Femur (tissue), 1 donor: ENCODE data around the gene CCL28.
"Not testable (repeated sequence)": the region's sequence is repeated elsewhere in the genome, so short reads cannot be mapped to it uniquely, and the experiment has no call there.

Experiments used
- DNase-seq: peaks from one replicate; pipeline ENCODE4 v3.0.0-alpha.2; 2017

The CCL28 gene

DNA sequence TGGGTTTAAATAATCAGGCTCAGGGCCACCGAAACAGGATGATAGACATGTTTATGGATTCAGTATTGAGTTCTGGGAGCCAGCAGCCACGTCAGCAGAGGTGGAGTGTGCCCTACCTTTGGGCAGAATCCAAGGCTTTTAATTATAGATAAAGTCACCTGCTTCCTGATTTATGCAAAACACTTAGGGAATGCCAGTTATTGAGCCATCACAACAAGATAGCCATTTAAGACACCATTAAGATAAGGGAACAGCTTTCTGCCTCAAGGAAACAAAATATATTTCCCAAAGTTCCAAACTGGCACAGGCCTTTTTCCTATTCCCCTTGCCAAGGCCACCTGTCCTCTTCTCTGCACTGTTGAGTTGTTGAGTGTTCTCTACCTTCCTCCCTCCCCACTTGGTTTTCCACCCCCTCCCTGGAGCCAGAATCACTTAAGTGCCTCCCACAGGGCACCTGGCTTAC, 2.4 kb downstream of the CCL28 start:
- DNase-seq, result no peak

DNA sequence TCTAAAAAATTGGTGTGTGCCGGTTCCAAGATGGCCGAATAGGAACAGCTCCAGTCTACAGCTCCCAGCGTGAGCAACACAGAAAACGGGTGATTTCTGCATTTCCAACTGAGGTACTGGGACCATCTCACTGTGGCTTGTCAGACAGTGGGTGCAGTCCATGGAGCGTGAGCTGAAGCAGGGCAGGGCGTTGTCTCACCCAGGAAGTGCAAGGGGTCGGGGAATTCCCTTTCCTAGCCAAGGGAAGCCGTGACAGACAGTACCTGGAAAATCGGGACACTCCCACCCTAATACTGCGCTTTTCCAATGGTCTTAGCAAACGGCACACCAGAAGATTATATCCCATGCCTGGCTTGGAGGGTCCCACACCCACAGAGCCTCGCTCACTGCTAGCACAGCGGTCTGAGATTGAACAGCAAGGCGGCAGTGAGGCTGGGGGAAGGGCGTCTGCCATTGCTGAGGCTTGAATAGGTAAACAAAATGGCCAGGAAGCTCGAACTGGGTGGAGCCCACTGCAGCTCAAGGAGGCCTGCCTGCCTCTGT, 9.6 kb downstream of the CCL28 start:
- DNase-seq, result not testable (repeated sequence)

DNA sequence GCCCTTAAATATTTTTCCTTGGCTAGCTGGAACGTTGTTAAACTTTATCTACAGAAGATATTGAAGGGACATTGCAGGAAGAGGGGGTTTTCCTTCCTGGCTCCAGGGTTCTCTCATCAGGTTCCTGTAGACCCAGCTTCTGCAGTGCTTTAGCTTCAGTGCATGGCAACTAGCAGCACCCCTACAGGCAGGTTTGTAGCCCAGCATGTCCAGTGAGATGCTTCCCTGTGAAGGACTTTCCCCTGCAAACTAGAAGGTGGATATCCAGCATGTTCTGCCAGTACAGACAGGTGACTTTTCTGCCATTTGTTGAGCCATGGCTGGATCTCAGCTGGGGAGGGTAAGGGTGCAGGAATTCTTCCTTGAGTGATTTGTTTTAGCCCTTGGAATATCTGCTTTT, 10.4 kb downstream of the CCL28 start:
- DNase-seq, result no peak

DNA sequence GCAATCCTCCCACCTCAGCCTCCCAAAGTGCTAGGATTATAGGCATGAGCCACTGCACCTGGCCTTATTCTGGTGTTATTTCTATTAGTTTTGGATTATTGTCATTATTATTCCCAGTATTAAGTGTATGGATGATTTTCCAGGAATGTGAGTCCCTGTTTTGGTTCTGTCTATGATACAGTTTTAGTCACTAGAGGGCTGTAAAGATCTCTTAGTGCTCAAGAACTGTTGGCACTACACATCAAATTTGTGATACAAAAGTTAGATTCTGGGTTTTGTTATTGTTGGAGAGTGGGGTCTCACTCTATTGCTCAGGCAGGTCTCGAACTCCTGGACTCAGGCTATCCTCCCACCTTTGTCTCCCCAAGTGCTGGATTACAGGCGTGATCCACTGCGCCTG, 12.1 kb downstream of the CCL28 start:
- no peak for DNase-seq

DNA sequence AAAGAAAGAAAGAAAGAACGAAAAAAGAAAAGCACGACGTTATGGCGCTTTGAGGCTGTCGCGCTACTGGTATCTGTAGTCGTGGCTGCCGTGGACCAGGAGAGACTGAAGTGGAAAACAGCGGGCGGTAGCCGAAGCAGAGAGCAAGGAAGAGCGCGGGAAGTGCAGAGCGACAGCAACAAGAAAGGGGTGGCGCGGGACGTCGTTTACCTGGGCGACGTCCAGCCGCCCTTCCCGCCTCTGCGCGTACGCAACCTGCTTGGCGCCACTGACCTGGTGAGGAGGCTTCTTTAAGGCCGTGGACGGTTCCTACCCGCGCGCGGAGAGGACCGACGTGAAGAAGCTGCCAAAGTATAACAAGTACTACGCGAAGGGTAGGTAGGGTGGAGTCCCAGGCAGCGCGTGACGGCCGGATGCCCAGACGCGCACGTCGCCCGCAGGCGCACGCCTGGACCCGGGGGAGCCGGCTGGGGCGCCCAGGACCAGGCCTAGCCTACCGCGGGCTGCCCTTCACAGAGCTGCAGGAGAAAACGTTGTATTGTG, 15.4 kb downstream of the CCL28 start:
- peak; percentile 47 for DNase-seq

DNA sequence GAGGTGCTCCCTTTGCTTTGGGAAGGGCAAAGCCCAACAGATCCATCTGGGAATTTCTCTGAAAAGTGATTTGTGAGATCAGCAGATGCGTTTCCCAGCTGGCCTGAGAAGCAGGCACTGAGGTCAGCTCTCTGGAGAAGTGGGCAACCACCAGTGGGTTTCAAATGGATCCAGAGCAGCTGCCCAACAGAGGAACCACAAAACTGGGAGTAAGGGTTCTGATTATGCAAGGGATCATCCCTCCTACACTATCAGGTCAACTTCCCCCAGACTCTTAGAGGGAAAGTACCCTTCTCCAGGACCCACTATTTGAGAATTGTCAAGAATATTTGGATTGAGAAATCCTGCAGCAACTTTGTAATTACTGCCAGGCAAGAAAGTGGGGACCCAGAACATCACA, 21.7 kb downstream of the CCL28 start:
- DNase-seq, result no peak

DNA sequence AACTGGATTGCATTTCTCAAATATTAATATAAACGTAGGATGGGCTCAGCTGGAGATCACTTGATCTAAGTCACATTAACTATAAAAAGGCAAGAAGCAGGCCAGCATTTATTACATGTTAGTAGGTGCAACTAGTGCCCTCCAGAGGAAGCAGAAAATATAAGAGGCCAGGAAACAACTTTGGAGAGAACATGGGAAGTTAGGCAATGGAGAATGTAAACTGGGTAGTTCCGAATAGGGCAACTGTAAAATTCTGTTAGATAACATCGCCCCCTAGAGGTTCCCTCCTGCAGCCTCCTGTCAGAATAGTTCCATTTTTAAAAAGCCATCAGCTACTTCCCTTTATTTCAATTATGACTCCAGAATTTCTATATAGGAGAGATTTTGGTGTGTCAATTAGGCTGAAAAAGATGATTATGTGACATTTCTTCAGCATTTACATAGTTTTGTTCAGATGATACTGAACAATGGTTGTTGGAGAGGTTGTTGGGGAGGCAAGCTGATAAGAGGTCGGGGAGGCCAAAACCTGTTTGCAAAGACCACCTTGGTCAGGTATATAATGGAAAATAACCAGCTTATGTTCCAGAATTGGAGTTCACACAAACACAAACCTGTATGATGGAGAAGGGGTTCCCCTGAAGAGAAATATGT, 22.4 kb downstream of the CCL28 start:
- DNase-seq, result peak; percentile 40

DNA sequence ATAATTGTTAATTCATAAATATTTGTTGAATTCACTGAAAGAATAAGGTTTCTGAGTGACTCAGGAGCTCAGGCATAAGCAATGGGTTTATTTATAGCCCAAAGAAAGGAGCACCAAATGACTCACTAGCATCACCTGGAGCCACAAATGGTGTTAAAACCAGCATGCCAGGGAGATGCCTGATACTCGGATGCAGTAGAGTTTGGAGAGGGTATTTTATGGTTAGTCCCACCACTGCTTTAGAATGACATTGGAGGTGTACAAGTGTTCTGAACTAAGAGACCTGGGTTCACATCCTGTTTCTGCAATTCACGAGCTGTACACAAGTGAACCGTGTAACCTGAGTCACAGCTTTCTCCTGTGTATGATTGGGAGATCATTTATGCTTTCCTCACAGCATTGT, 25.2 kb downstream of the CCL28 start:
- DNase-seq, result no peak

DNA sequence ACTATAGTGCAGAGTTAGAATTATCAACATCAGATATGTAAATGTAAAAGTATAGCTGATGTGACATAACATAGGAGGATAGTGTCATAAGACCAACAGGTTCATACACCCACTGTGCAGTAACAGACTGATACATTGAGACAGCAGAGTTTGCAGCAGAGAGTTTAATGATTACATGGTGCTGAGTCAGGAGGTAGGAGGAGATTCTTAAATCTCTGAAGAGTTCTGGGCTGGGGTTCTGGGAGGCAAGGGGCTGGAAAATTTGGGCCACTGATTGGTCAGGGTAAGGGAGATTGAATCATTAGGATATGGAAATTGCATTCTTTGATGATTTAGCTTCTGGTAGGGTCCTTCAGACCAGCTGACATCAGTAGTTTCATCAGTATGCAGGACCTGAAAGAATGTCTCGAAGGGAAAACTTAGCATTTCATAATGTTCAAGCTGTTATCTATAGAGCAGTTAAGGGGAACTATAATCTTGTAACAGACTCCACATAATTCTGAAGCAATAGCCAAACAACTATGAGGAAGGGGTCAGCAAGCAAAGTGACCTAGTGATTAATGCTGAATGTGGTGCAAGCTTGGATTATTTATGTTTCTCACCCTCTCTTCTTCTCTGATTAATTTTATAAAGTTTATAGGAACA, 35.6 kb downstream of the CCL28 start:
- no peak for DNase-seq

DNA sequence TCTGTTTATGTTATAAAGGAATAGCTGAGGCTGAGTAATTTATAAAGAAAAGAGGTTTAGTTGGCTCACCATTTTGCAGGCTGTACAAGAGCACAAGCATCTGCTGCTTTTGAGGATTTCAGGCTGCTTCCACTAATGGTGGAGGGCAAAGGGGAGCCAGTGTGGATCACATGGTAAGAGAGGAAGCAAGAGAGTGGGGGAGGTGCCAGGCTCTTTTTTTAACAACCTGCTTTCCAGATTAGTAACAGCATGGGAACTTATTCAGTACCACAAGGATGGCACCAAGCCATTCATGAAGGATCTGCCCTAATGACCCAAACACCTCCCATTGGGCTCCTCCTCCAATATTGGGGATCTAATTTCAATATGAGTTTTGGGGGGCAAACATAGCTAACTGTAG, 40.4 kb downstream of the CCL28 start:
- DNase-seq, result no peak

DNA sequence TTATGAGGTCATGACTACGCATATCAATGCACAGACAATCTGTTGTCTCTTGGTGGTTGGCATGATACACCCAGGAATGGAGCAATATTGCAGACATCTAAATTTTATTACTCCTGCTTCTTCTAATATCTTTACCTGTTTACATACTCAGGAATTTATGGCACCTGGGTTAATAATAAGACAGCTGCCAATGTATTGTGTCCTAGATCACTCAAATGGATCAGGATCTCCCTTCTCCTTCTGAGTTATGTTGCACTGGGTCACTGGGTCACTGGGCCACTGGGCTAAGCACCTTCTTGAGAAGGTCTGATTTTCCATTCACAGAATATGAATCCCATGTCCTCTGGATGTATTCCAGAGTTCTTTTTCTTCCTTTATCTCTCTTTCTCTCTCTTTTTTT, 41.8 kb downstream of the CCL28 start:
- no peak for DNase-seq

DNA sequence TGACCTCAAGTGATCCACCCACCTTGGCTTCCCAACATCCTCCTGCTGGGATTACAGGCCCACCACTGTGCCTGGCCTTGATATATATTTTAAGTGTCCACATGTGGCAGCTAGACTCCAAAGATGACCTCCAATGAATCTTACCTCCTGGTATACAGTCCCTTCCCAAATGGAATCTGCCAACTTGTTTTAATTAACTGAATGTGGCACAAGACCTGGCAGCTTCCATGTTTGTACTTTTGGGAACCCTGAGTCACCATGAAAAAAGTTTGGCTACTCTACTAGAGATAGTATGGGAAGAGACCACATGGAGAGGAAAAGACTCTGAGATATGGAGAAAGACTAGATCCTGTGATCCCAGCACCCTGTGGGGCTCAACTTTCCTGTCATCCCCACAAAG, 42.5 kb downstream of the CCL28 start:
- no peak for DNase-seq

DNA sequence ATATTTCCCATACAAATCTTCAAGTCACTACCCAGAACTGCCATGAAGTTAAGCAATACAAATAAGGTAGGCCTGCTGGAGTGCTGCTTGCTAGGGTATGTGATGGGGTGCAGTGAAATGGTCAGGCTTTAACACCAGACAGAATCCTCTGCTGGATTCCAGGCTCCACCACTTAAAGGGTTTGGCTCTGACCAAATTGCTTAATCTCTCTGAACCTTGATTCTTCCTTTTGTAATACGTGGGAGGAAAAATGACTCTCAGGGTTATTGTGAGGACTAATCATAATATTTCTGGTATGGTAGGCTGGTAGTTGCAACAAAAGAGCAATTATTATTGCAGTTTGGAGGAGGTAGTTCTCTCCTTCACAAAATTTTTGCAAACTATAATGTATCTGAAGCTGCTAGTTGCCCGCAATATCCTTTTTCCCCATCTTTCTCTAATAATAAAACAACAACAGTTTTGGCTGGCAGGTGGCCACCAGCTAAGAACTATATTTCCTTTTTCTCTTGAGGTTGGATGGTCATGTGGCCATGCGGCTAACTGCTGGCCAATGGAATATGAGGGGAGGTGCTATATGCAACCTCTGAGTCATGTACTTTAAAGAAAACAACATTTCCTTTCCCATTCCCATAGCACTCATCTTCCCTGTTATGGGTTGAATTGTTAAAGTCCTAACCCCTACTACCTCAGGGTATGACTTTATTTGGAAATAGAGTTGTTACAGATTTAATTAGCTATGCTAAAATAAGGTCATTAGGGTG, 44.1 kb downstream of the CCL28 start:
- DNase-seq, result no peak

DNA sequence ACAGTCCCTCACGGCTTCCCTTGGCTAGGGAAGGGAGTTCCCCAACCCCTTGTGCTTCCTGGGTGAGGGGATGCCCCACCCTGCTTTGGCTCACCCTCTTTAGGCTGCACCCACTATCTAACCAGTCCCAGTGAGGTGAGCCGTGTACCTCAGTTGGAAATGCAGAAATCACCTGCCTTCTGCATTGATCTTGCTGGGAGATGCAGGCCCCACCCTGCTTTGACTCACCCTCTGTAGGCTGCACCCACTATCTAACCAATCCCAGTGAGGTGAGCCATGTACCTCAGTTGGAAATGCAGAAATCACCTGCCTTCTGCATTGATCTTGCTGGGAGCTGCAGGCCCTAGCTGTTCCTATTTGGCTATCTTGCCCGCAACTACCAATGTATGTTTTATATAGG, 44.7 kb downstream of the CCL28 start:
- no peak for DNase-seq

DNA sequence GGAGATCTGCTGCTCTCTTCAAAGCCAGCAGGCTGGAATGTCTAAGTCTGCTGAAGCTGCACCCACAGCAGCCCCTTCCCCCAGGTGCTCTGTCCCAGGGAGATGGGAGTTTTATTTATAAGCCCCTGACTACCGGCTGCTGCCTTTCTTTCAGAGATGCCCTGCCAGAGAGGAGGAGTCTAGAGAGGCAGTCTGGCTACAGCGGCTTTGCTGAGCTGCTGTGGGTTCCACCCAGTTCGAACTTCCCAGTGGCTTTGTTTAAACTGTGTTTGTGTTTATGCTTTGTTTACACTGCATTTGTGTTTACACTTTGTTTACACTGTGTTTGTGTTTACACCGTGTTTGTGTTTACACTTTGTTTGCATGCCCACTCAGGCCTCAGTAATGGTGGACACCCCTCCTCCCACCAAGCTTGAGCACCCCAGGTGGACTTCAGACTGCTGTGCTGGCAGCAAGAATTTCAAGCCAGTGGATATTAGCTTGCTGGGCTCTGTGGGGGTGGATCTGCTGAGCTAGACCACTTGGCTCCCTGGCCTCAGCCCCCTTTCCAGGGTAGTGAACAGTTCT, 45.4 kb downstream of the CCL28 start:
- DNase-seq, result not testable (repeated sequence)

DNA sequence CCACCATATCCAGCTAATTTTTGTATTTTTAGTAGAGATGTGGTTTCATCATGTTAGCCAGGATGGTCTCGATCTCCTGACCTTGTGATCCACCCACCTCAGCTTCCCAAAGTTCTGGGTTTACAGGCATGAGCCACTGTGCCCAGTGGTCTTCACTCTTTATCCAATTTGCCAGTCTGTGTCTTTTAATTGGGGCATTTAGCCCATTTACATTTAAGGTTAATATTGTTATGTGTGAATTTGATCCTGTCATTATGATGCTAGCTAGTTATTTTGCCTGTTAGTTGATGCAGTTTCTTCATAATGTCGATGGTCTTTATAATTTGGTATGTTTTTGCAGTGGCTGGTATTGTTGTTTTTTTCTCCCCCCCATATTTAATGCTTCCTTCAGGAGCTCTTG, 47.0 kb downstream of the CCL28 start:
- DNase-seq, result not testable (repeated sequence)

DNA sequence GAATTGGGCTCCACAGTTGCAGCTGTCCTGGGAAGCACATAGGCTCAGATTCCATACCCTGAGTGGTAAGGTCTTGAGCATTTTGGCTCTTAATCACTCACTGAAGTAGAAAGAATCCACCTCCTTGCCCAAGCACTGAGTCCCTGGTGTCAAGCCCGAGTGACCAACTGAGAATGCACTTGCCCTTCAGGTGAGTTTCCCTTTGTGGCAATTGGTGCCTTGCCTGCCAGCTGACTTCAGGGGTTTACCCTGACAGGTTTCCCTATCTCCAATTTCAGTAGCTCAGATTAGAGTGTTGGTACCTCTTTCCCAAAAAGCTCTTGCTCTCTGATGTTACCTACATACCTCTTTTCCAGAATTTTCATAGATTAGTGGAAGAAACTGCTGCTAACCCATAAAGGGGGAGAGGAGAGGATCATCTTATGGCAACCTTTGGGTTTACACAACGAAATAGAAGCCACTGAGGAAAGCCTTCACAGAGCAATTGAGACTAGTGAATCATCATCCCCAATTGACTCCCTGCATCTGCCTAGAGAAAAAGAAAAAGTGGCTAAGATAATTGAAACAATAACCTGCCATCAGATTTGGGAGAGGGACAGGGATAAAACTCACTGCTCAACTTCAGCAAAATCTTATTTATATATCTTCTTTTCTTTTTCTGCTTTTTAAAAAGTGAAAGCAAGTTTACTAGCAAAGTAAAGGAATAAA, 48.6 kb downstream of the CCL28 start:
- no peak for DNase-seq

DNA sequence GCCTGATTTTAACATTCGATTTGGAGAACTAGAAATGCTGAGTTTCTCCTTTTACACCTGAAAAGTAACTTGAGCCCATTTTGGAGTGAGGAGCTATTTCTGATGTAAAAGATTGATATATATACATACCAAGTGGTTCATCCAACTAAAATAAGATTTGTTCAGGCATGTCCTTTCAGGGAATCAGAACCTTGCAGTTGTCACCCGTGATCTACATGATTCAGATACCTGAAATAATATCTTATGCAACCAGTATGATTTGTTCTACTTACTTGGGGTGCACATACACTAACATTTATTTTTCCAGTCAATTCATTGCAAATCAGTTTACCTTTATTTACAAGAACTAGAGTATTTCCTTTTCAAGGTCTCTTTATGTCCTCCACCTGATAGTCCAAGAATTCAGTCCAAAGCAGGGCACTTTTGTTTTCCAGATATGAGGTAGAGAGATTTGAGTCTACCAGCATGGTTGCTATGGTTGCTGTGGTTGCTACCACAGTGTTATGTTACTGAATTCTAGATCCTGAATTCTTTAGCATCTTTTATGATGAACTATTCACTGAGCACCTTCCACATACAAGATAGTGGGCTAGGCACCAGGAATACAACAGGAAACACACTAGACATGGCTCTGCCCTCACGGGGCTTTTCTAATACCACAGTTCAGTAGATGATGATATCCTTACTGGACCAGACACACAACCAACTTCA, 49.3 kb downstream of the CCL28 start:
- no peak for DNase-seq

DNA sequence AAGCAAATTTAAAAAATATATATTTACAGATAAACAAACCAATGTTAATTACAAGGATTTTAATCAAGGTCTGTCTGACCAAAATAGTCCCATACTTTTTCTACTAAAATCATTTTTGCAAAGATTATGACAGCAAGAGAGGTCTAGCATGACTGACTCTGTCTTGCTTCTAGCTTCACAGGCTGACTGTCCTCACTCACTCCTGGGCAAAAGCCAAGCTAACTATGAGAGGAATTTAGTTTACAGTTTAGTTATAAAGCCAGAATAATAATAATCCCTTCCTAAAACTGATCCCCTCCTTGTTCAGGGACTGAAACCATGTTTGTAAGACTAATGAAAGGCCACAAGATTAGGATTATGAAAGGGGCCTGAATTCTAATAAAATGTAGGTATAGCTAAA, 53.5 kb downstream of the CCL28 start:
- no peak for DNase-seq

DNA sequence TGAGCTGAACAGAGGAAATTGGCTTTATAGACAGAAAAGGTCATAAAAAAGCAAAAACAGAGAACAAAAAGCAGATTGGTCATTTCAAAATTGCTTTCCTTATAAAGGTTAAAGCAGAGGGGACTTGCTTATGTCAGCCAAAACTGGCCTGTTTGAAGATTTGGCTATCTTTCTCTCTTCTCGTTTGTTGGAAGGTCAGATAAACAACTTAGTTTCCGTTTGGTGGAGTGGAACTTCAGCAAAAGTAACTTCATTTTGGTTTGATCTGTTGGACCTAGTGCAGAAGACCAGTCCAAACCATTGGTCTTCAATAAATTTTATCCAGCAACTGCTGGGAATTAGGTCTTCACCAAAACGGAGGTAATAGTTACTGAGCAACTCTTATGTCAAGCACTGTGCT, 53.9 kb downstream of the CCL28 start:
- no peak for DNase-seq

DNA sequence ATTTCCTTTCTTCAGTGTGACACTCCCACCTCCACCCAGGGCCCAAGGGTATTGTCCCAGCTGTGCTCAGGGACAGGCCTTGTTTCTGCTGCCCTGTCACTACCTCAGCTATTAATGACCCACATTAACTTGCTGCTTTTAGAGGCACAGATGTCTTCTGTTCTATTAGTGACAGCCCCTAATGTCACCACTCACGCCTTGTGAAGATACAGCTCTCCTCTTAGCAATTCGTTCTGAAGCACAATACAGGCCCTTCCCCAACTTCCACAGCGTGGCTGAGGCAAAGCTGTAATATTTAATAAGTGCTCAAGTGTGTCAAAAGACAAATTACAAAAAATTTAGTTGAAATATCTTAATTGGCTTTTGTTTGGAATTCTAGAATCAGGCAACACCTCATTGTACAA, 54.3 kb downstream of the CCL28 start:
- no peak for DNase-seq

DNA sequence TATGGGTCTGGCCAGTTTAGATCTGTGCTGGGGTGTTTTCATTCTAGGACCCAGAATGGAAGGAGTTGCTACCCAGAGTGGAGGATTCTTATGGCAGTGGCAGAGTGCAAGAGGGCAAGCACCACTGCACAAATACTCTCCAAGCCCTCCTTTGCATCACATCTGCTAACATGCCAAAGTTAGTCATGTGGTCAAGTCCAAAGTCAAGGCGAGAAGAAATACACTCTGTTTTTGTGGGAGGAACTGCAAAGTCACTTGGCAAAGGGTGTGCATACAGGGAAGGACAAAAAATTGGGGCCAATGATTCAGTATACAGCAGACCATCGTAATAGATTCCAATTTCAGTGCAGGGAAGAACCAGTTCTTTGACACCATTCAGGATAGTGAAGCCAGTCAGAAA, 55.1 kb downstream of the CCL28 start:
- no peak for DNase-seq
